CD4-positive, alpha-beta T cell (primary cell): ENCODE measurements around the gene SLC29A1. TPM values are rescaled to one million over a fixed set of nuclear protein-coding genes. Genes with fewer than 3 reads are reported as not detected.
A peak's percentile ranks its signal among the peaks of the same experiment; 100 is the strongest.

Source experiments
- ATAC-seq: fragments of 200-7000 bp; cut with Tn5 transposase; one replicate; pipeline ENCODE4 v1.10.0; 2022; ENCODE audit warnings: mild to moderate bottlenecking; ENCODE audit not compliant: poor library complexity
- CTCF ChIA-PET: fragments of 350-600 bp; sonication (Branson Sonifier 250); formaldehyde crosslinking; loops from one replicate; lab custom pipeline; 2021; ENCODE audit warnings: antibody characterized with exemption, inconsistent platforms; lab: Charles Lee
- POLR2A ChIA-PET: fragments of 350-600 bp; sonication (Branson Sonifier 250); formaldehyde crosslinking; loops from one replicate; lab custom pipeline; 2021; ENCODE audit warnings: antibody characterized with exemption, inconsistent platforms; lab: Charles Lee
- DNase-seq, 14 experiments: peaks; one replicate each; pipeline ENCODE4 v3.0.0-alpha.2; 2013 to 2020; ENCODE audit warnings: mixed read lengths in 2 of 14
- H3K27ac ChIP-seq, 2 donors: one replicate each; pipeline versions ENCODE4 v1.5.1 to v1.7.0; 2013; ENCODE audit warnings: low read length in 2 of 2, low read depth in 1 of 2, mild to moderate bottlenecking in 1 of 2
- H3K27me3 ChIP-seq, 2 experiments: 1 replicate in 1 of 2; 2 replicates in 1 of 2; pipeline versions ENCODE4 v1.6.1 to v1.7.0; 2013; ENCODE audit warnings: low read length in 2 of 2, control low read depth in 1 of 2, mild to moderate bottlenecking in 1 of 2, moderate library complexity in 1 of 2; ENCODE audit not compliant: insufficient read depth in 2 of 2, control insufficient read depth in 1 of 2
- H3K36me3 ChIP-seq: one replicate; pipeline ENCODE4 v1.6.1; 2013; ENCODE audit warnings: low read length, control low read depth; ENCODE audit not compliant: insufficient read depth
- H3K4me1 ChIP-seq: one replicate; pipeline ENCODE4 v1.6.1; 2013; ENCODE audit warnings: low read length, control low read depth; ENCODE audit not compliant: insufficient read depth
- H3K4me3 ChIP-seq: one replicate; pipeline ENCODE4 v1.5.1; 2013; ENCODE audit warnings: mild to moderate bottlenecking, low read length, moderate library complexity
- H3K9me3 ChIP-seq, 2 experiments: 1 replicate in 1 of 2; 2 replicates in 1 of 2; pipeline versions ENCODE4 v1.6.1 to v1.7.0; 2013; ENCODE audit warnings: low read length in 2 of 2, mild to moderate bottlenecking in 2 of 2, control low read depth in 1 of 2, moderate library complexity in 1 of 2; ENCODE audit not compliant: control insufficient read depth in 1 of 2, insufficient read depth in 1 of 2
- H3K27ac Mint-ChIP-seq: one replicate; pipeline ENCODE4 v1.8.0; 2020; ENCODE audit warnings: mixed read lengths
- H3K27me3 Mint-ChIP-seq: one replicate; pipeline ENCODE4 v1.8.0; 2021; ENCODE audit warnings: mixed read lengths
- H3K36me3 Mint-ChIP-seq: one replicate; pipeline ENCODE4 v1.8.0; 2021; ENCODE audit warnings: low read depth, mixed read lengths
- H3K4me1 Mint-ChIP-seq: one replicate; pipeline ENCODE4 v1.8.0; 2021; ENCODE audit warnings: low read depth, mixed read lengths
- H3K4me3 Mint-ChIP-seq: one replicate; pipeline ENCODE4 v1.8.0; 2020; ENCODE audit warnings: mild to moderate bottlenecking, mixed read lengths
- H3K9me3 Mint-ChIP-seq: one replicate; pipeline ENCODE4 v1.8.0; 2020; ENCODE audit warnings: mixed read lengths
- intact Hi-C, 2 experiments: fragments of 100-400 bp; cut with DNase I in 1 of 2; cut with micrococcal nuclease in 1 of 2; formaldehyde crosslinking; loops; one replicate each; pipeline versions ENCODE4 v1.15.1 to v1.9.0; 2023 to 2025; cut with DNase I, micrococcal nuclease
- total RNA-seq, 174 experiments: library from RNA in 2 of 174; stranded (reverse) in 2 of 174; gene quantifications; one replicate each; pipeline ENCODE4 v1.2.3 and lab custom pipeline; 2021 to 2026
- TF ChIP-seq, protein P1 (sequence below): fragments of 200-600 bp; IDR thresholded peaks from one replicate; pipeline ENCODE4 v1.8.0; 2022; ENCODE audit warnings: antibody characterized with exemption, mild to moderate bottlenecking

Gene SLC29A1
- total RNA-seq, 2 experiments from 2014 or later = 0.67 to 1.3 TPM

GRCh38 chr6:44185953-44186634 is 37.3 kb upstream of the SLC29A1 start:
- no peaks in the 10 kb centered on the region for H3K36me3 Mint-ChIP-seq
- H3K27me3 Mint-ChIP-seq = no peaks in the 10 kb centered on the region
- H3K4me1 ChIP-seq = peaks cover 8% of the 10 kb centered on the region
- H3K27ac Mint-ChIP-seq = peak overlapping the region; percentile 5
- no peak overlapping the region for H3K4me3 ChIP-seq
- peaks cover 0 to 4% of the 10 kb centered on the region in 2 experiments for H3K27me3 ChIP-seq
- POLR2A ChIA-PET = interaction anchor here (1.0 to 1.5 kb wide), 4 partner anchors 11 to 68 kb away, joined by 3 to 6 read pairs (median 4); partner anchors contain the start of gene HSP90AB1
- ATAC-seq (peak; percentile 64), DNase-seq (peak in 1 of 14 experiments; percentile 7)
- intact Hi-C loops = no loop called here
- CTCF ChIA-PET = no interaction called here
- H3K4me3 Mint-ChIP-seq = peak overlapping the region; percentile 13
- H3K9me3 Mint-ChIP-seq = no peaks in the 10 kb centered on the region
- H3K9me3 ChIP-seq = no peaks in the 10 kb centered on the region
- TF ChIP-seq, protein P1, sequence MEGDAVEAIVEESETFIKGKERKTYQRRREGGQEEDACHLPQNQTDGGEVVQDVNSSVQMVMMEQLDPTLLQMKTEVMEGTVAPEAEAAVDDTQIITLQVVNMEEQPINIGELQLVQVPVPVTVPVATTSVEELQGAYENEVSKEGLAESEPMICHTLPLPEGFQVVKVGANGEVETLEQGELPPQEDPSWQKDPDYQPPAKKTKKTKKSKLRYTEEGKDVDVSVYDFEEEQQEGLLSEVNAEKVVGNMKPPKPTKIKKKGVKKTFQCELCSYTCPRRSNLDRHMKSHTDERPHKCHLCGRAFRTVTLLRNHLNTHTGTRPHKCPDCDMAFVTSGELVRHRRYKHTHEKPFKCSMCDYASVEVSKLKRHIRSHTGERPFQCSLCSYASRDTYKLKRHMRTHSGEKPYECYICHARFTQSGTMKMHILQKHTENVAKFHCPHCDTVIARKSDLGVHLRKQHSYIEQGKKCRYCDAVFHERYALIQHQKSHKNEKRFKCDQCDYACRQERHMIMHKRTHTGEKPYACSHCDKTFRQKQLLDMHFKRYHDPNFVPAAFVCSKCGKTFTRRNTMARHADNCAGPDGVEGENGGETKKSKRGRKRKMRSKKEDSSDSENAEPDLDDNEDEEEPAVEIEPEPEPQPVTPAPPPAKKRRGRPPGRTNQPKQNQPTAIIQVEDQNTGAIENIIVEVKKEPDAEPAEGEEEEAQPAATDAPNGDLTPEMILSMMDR = no peak
- H3K4me1 Mint-ChIP-seq = peaks cover 13% of the 10 kb centered on the region
- no peak overlapping the region for H3K27ac ChIP-seq
- H3K36me3 ChIP-seq = no peaks in the 10 kb centered on the region

DNA sequence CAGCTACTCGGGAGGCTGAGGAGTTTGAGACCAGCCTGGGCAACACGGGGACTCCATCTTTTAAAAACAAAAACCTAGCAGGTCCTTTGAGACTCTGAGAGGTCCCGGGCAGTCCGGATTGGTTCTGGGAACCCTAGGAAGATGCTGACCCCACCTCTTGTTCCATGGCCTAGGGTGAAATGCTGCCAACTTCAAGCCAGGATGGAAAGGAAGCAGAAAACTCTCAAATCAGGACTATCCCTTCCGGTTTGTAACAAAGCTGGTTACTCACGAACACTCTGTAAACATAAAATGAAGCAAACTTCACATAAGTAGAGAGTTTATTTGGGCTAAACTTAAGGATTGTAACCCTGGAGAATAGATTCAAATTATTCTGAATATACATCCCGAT is 36.8 kb upstream of the SLC29A1 start:
- no peak overlapping the region for H3K4me3 Mint-ChIP-seq
- no peaks in the 10 kb centered on the region for H3K36me3 Mint-ChIP-seq
- no peak overlapping the region for H3K27ac ChIP-seq
- ATAC-seq (no peak), DNase-seq (no peak)
- intact Hi-C loops = no loop called here
- ChIA-PET POLR2A (interaction anchor here (1.1 kb wide), 1 partner anchor 51 kb away, joined by 6 read pairs; no protein-coding TSS in a partner anchor), CTCF (no interaction called here)
- H3K4me1 Mint-ChIP-seq = peaks cover 13% of the 10 kb centered on the region
- no peak overlapping the region for H3K4me3 ChIP-seq
- no peaks in the 10 kb centered on the region for H3K9me3 ChIP-seq
- H3K27me3 ChIP-seq = peaks cover 0 to 4% of the 10 kb centered on the region in 2 experiments
- TF ChIP-seq, protein P1 = no peak
- no peaks in the 10 kb centered on the region for H3K36me3 ChIP-seq
- H3K27me3 Mint-ChIP-seq = no peaks in the 10 kb centered on the region
- H3K4me1 ChIP-seq = peaks cover 8% of the 10 kb centered on the region
- no peak overlapping the region for H3K27ac Mint-ChIP-seq
- no peaks in the 10 kb centered on the region for H3K9me3 Mint-ChIP-seq

GRCh38 chr6:44188819-44189218 is 34.6 kb upstream of the SLC29A1 start:
- Mint-ChIP-seq H3K36me3 (no peaks in the 10 kb centered on the region), H3K9me3 (no peaks in the 10 kb centered on the region), H3K4me3 (no peak overlapping the region), H3K4me1 (peaks cover 13% of the 10 kb centered on the region), H3K27ac (no peak overlapping the region), H3K27me3 (no peaks in the 10 kb centered on the region)
- no peak for DNase-seq
- Histone ChIP-seq H3K9me3 (no peaks in the 10 kb centered on the region), H3K27ac (no peak overlapping the region), H3K4me3 (no peak overlapping the region), H3K4me1 (peaks cover 8% of the 10 kb centered on the region), H3K36me3 (no peaks in the 10 kb centered on the region), H3K27me3 (peaks cover 0 to 4% of the 10 kb centered on the region in 2 experiments)
- CTCF ChIA-PET = no interaction called here
- no peak for ATAC-seq
- POLR2A ChIA-PET = no interaction called here
- intact Hi-C loops = no loop called here
- TF ChIP-seq, protein P1 = no peak
